ENCODE results near the gene NLGN1.

GRCh38 chr3:174325834-174326700 lies 928.5 kb downstream of the NLGN1 start:
- TF ChIP-seq CTCF (IDR thresholded peaks at IDR 0.05) = no peak
- TF ChIP-seq POLR2A (IDR thresholded peaks at IDR 0.05) = no peak
- TF ChIP-seq EP300 (IDR thresholded peaks at IDR 0.05) = no peak
